ENCODE results near the gene WSB2.
"Not testable (repeated sequence)": the region's sequence is repeated elsewhere in the genome, so short reads cannot be mapped to it uniquely, and the experiment has no call there.

The WSB2 gene

DNA sequence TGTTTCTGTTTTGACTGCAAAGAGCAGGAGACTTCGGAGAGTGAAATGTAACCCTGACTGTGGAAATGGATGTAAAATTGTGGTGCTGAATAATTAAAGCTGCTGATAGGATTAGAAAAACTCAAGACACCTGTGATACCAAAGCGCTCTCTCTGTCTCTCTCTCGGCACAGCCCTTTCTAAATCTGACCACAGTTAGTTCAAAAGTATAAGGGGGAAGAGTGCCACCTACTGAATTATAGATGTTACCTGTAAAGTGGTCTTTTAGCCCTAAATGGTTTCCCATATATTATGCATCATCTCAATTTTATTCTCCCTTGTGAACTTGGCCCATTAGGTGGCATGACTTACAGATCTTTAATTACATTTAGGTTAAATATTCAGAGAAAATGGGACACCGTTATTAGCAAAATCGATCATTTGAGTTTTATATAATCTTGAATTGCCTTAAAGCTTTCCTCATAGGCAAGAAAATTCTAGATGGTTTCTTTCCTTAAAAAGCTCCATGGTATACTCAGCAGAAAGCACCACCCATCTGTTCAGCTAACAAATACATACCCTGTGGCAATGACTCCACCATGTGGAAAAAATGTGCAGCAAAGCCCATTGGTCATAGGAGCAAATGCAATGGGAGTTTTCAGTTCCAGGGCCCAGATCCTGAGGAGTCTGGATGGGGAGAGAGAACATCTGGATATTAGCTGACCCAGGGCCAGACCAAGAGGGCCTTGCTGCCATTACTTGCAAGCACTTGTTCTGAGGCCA, 26.4 kb downstream of the WSB2 start:
- peak; percentile 37 for DNase-seq

DNA sequence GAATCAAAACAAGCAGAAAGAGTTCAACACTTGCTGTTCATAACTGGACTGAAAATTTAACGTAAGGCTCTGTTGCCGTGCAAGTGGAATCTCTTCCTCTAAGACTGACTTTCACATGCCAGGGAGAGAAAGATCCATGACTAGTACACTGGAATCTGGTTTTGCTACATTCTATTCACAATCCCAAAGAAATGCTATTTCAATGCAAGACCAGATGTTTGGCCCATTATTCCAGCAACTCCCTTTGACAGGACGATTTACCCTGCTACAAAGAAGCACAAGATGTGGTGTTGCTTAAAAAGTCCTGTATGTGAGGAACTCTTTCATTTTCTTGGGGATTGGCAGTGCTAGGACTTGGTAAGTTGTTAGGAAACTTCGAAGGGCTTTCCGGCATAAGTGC, 27.1 kb downstream of the WSB2 start:
- DNase-seq, result no peak

DNA sequence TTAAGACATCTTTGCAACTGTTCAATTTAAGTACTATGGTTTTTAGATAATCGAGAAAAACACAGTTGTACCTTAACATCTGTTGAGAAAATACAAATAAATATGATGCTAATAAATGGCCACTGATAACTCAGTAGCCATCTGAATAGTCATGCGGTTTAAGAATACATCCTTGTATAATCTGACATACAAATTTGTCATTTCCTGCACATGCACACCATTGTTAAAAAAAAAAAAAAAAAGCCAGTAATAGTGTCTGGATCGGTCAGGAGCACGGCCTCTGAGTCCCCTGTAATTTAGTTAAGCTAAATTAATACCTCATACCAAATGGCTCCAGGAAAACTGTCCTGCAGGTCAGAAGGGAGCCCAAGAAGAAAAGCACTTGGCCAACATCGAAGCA, 27.7 kb downstream of the WSB2 start:
- no peak for DNase-seq

DNA sequence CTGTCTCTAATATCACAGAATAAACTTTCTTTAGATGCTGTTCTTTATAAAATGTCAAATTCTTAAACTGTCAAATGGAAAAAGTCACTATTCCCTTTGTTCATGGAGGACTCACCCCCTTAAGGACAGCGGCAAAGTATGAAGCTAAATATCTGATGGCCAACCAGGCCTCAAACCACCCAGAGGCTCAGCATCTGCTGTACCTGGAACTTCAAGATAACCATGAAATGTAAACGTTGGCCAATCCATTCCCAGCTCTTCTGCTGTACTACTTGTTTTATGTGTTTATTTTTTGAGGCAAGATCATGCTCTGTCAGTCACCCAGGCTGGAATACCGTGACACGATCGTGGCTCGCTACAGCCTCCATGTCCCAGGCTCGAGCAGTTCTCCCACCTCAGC, 28.8 kb downstream of the WSB2 start:
- DNase-seq, result no peak

DNA sequence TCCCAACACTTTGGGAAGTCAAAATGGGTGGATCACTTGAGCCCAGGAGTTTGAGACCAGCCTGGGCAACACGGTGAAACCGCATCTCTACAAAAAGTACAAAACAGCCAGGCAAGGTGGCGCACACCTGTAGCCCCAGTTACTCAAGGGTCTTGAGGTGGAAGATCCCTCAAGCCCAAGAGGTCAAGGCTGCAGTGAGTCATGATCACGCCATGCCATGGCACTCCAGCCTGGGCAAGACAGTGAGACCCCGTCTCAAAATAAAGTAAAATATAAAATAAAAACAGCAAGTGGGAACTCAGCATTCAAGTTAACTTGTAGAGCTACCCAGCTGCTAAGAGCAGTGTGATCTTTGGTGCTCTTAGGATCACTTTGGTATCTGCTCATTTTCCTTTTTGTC, 31.8 kb downstream of the WSB2 start:
- no peak for DNase-seq

DNA sequence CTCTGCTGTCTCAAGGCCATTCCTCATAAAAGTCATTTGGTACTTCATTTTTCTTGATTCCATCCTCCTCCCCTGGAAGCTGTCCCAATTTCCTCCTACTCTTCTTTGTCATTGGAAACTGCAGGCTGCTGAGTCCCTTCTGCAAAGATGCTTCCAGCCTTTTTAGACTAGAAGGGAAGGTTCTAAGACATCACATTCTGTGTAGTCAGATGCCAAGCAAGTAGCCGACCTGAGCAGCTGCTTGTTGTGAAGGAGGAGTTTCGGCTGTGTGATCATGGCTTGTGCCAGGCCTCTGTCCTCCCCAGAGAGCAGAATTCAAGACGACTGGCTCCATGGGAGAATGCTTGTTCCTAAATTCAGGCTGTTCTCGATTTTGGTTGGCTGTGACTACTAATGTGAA, 35.8 kb downstream of the WSB2 start:
- no peak for DNase-seq

DNA sequence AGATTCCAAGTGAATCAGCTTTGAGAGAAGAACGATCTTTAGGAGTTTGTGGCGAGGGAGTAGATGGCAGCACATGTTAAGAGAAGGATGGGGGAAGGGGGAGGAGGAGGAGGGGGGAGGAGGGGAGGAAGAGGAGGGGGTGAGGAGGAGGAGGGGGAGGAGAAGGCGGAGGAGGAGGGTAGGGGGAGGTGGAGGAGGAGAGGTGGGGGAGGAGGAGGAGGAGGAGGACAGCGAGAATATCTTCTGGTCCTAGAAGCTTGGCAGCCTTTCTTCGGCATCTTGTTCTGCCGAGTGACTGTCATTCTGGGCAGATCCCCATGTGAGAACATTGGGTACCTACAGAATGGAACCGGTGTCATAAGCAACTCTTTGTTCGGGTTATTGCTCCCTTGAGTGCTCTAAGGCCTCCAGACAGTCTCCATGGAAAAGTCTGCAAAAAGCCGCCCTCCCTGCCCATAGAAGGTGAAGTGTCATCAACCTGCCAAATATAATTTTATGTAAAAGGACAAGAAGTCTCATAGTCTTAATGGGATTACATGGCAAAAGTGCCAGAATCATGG, 37.6 kb downstream of the WSB2 start:
- DNase-seq, result no peak

DNA sequence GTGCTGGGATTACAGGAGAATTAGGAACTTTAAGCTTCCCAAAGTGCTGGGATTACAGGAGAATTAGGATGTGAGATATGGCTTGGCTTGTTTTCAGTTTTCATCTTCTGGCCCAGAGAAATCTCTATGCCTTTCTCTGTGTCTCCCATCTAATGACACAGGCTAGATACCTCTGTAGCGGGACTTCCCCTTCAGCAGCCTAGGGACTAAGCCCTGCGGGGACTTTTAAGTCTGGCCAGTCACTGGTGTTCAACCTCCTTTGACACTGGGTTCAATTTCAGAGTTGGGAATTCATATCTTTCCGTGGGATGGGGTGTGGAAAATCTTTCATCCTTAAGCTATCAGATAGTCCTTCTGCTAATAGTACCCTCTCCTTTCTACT, 38.3 kb downstream of the WSB2 start:
- DNase-seq, result no peak

DNA sequence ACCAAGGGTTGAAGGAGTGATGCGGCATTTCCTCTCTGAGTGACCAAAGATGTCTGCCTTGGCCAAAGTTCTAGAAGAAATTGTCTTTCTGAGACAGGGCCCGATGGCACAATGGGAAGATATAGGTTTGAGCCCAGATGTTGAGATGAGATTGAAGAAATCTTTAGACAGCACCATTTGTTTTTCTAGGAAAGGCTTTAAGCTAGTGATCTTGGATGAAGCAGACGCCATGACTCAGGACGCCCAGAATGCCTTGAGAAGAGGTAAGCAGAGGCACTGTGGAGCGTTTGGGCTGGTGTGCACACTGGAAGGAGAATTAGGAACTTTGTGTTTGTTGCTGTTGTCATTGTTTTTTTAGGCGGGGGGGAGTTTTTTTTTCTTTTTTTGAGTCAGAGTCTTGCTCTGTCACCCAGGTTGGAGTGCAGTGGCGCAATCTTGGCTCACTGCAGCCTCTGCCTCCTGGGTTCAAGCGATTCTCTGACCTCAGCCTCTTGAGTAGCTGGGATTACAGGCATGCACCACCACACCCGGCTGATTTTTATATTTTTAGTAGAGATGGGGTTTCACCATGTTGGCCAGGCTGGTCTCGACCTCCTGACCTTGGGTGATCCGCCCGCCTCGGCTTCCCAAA, 38.8 kb downstream of the WSB2 start:
- not testable (repeated sequence) for DNase-seq

DNA sequence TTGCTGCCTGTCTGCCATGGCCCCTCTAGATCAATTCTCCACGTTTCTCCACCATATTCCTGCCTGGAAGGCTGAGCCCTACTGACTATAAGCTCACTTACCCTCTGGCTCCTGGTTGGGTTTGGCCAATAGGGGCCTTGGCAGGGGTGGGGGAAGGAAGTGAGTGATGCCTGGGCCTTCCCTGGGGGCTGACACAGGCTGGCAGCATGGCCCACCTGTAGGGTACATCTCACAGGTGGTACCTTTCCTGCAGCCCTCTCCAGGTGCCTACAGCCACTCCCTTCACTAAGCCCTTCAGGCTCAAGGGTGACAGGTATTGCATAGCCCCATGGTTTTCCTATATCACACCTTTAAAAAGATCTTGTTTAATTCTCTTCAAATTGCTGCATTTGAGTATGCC, 40.9 kb downstream of the WSB2 start:
- DNase-seq, result no peak

DNA sequence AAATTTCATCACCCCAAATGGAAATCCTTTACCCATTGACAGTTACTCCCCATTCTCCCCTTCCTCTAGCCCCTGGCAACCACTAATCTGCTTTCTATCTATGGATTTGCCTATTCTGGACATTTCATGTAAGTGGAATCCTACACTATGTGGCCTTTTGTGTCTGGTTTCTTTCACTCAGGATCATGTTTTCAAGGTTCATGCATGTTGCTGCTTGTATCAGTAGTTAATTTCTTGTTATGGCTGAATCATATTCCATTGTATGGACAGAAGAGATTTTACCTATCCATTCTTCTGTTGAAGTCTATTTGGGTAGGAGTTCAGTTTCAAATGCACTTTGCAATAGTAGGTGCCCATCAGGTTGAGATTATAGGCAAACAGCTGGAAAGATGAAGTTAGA, 43.1 kb downstream of the WSB2 start:
- DNase-seq, result no peak

DNA sequence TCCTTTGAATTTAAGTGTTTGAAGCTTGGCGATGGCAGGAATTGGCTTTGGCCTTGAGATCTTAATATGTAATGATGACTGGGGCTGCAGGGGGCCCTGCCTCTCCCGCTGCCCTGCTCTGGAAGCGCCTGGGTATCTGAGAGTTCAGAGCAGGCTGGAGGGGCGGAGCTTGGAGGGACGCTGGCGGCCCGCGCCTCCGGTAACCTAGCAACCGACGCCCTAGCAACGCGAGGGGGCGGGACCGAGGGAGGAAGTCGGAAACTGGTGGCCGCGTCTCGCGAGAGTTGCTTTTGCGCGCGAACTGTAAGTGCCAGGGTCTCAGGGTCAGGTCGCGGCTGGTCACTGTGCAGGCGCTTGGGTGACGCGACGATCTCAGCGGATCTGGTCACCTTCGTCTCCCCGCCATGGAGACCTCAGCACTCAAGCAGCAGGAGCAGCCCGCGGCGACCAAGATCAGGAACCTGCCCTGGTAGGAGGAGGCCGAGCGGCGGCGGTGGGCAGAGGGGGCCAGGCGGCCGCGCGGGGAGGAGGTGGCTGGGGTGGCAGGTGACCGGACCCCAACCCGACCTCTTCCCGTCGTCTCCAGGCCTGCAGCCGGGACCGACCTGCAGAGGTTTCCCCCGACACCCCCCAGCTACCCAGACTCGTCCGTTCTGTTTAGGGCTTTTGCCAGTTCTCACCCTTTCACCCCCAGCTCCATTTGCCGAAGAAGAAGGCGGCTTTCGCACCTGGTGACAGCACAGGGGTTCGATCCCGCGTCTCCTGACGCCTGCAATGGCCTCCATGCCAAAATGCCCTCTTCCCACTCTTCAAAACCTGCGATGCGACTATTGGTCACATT, 44.3 kb downstream of the WSB2 start, which contains the start of gene RFC5:
Gene RFC5 (plus strand): TSS at position 280 of the 841 bp plus-strand sequence. CDS start 125 bp downstream, at position 405.
- DNase-seq, result peak; percentile 91

DNA sequence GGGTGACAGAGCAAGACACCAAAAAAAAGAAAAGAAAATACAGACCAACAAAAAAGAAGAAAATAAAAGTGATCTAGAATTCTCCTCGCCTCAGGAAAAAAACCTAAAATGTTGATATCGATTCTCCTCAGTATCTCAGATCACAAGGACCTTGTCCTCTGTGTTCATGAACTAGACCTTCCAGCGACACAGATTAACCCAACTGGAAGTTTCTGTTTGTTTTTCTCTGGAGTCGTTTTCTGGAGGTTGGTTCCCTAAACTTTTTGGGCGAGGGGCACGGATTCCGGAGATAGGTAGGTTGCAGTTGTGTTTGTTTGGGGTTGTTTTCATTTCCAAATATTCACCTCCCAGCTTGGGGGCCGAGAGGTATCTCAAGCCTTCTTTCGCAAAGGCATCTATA, 45.0 kb downstream of the WSB2 start:
- DNase-seq, result no peak

DNA sequence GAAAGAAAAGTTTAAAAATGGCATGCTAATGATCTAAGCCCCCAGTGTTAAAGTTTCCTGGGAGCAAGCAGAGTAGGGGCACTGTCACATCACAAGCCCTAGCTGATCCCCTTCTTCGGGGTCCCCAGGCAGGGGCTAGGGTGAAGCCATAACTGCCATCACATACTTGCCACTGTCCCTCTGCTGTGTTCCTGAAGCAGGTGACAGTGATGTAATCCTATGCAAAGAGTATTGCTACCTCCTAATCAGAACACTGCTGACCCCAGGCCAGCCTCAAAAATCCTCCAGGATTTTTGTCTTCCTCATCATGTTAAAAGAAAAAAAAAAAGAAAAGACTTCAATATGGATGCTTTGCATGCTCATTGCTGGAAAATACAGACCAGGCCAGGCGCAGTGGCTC, 45.7 kb downstream of the WSB2 start:
- no peak for DNase-seq

DNA sequence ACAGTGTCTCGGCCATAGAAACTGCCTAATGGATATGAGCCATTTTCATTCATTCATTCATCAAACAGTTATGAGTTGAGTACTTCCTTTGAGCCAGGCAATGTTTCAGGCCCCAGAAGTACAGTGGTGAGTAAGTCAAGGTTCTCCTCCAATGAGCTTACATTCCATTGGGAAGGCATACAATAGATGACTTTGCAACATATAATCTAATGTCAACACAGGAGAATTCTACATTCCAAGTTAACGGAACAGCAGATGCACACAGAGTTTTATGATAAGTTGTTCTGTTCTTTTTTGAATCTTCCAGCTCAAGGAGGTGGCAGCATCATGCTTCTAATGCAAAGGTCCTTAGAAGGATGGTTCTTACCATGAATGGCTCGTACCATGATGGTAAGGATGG, 47.7 kb downstream of the WSB2 start:
- no peak for DNase-seq

DNA sequence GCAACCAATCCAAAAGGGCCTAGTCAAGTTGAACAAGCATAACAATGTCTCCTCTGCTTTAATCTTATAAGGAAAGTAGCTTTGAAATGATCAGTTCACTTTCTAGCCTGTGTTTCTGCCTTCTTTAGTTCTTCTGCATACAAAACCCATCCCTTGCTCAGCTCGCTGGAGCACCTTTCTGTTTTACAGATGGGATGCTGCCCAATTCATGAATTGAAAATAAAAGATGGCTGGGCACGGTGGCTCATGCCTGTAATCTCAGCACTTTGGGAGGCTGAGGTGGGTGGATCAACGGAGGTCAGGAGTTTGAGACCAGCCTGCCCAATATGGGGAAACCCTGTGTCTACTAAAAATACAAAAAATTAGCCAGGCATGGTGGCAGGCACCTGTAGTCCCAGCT, 49.0 kb downstream of the WSB2 start:
- DNase-seq, result no peak

DNA sequence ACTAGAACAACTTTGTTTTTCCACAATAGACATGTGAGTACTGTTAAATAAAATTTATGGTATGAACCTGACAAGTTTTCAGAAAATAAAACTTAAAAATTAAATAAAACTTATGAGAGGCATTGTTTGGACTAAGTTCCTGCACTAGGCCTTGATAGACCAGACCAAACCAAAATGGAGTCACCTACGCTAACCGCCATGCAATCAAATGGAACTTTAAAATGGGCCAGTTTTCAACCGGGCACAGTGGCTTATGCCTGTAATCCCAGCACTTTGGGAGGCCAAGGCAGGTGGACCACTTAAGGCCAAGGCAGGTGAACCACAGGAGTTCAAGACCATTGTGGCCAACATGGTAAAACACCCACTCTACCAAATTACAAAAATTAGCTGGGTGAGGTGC, 49.6 kb downstream of the WSB2 start:
- DNase-seq, result no peak

DNA sequence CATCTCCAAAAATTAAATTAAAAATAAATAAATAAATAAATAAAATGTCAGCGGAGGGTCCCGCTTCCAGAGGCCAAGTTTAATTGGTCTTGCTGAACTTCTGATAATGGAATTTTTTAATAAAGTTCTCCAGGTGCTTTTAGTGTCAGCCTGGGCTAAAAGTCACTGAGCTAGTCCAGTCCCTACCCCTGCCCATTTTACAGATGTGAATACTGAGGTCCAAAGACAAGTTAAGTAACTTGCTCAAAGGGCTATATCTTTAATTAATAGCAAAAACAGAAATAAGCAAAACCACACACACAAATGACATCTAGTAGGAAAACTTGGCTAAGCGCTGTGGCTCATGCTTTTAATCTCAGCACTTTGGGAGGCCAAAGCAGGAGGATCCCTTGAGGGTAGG, 50.1 kb downstream of the WSB2 start:
- DNase-seq, result no peak

DNA sequence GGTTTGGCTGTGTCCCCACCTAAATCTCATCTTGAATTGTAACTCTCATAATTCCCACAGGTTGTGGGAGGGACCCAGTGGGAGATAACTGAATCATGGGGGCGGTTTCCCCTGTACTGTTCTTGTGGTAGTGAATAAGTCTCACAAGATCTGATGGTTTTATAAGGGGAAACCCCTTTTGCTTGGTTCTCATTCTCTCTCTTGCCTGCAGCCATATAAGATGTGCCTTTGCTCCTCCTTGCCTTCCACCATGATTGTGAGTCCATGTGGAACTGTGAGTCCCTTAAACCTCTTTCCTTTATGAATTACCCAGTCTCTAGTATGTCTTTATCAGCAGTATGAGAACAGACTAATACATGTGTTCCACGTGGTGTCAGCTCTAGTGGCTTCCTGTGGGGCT, 61.2 kb downstream of the WSB2 start:
- not testable (repeated sequence) for DNase-seq

DNA sequence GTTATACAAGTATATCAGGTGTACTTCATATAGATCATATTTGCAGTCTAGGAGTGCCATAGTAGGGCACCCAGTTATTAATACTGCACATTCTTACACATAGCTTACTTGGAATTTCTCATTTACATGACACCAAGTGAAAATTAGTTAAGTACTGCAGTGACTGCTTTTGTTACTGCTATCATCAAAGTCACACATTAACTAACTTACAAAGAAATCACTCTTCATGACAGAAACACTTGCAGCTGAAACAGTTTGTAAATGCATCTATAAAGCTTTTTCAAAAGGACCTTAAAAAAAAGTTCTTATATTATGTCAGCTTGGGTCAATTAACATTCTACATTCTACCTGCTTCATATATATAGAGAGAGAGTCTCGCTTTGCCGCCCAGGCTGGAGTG, 62.3 kb downstream of the WSB2 start:
- no peak for DNase-seq

DNA sequence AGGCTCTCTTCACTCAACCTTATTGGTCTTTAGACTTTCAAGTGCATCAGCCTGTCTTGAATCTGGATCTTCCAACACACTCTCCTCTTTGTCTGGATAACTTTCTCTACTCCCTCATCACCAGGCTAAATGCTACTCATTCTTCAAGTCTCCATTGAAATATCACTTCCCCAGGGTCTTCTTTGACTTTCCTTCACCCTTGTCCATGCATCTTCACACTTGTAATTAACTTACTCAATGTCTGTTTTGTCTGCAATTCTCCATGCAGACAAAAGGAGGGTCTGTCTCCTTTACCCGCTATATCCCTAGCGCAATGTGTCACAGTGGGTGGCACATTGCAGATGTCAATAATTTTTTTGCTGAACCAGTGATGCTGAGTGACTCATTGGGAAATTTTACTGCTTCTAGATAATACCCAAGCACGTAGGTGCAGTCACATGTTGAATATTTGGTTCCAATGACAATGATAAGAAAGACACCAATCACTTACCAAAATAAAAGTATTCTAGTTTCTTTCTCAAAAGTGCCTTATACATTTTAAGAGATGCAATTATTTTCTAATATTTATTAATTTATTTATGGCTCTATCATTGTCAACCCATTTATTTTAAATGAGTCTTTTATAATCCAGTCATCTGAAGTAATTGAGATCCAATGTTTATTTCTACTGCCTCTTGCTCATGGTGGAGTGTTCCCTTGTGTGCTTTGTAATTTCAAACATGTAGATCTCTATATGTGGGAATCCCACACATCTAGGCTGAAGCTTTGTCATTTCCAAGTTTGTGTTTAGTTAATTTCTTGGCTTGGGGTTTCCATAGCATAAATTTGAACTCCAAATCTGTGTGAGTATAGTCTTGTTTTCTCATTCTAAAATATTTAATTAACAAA, 66.2 kb downstream of the WSB2 start:
- no peak for DNase-seq

DNA sequence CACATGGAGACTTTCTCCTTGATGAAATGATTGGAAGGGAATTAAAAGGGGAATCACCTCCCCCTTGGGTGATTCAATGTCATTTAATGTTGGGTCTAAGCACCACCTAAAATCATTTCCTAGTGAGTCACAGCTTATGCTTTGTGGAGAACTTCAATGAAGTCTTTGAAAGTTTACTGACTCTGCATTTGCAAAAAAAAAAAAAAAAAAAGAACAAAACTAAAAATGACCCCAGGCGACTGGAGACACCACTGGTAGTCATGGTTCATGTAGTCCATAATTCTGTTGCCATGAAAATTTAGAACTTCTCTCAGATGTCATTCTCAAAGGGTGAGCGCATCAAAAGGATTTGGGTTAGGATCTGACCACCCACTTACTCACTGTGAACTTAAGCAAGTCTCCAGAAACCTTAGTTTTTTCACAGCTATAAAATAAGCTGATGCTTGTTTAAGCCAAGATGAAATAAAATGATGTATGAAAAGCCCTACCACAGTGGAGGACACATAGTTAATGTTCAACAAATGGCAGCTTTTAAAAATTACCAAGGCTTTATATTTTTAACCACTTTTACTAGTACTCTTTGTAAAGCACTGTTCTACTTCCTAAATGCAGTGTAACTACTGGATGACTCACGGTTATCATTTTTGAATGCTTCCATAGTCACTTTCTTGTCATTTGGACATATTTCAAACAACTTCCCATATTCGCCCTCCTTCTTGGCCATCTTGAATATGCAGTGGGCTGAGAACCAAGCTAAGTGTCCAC, 74.1 kb downstream of the WSB2 start:
- DNase-seq, result peak; percentile 32

Data from NCI-H226 (cell line).